ENCODE results near the gene ACAD10. TPM values are rescaled to one million over a fixed set of nuclear protein-coding genes. Genes with fewer than 3 reads are reported as not detected.

The ACAD10 gene
- total RNA-seq, 1 experiment from 2014 or later, result 29.1 TPM

DNA sequence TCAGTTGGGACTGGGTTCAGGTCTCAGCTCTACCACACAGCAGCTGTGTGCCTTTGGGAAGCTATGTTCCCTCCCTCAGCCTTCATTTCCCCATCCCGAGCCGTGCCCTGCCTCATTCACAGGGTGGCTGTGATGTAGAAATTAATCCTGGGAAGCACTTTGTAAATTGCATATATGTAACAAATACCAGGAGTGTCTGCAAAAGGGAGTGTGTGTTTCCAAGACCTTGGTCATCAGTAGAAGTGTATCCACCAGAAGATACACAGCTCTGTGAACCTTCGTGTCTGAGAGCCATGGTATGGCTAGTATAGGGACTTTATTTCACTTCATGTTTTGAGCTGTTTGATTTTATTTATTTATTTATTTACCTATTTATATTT is 107.0 kb downstream of the ACAD10 start:
- Mint-ChIP-seq H3K4me3 (no peak overlapping the region), H3K36me3 (peaks cover 16% of the 10 kb centered on the region), H3K4me1 (no peaks in the 10 kb centered on the region), H3K27me3 (ENCODE audit: low read depth) (no peaks in the 10 kb centered on the region), H3K9me3 (no peaks in the 10 kb centered on the region), H3K27ac (no peak overlapping the region)
- CTCF ChIA-PET, result no interaction called here
- POLR2A ChIA-PET, result no interaction called here
- no peak for DNase-seq (ENCODE audit: low spot score)
- TF ChIP-seq, protein P1, sequence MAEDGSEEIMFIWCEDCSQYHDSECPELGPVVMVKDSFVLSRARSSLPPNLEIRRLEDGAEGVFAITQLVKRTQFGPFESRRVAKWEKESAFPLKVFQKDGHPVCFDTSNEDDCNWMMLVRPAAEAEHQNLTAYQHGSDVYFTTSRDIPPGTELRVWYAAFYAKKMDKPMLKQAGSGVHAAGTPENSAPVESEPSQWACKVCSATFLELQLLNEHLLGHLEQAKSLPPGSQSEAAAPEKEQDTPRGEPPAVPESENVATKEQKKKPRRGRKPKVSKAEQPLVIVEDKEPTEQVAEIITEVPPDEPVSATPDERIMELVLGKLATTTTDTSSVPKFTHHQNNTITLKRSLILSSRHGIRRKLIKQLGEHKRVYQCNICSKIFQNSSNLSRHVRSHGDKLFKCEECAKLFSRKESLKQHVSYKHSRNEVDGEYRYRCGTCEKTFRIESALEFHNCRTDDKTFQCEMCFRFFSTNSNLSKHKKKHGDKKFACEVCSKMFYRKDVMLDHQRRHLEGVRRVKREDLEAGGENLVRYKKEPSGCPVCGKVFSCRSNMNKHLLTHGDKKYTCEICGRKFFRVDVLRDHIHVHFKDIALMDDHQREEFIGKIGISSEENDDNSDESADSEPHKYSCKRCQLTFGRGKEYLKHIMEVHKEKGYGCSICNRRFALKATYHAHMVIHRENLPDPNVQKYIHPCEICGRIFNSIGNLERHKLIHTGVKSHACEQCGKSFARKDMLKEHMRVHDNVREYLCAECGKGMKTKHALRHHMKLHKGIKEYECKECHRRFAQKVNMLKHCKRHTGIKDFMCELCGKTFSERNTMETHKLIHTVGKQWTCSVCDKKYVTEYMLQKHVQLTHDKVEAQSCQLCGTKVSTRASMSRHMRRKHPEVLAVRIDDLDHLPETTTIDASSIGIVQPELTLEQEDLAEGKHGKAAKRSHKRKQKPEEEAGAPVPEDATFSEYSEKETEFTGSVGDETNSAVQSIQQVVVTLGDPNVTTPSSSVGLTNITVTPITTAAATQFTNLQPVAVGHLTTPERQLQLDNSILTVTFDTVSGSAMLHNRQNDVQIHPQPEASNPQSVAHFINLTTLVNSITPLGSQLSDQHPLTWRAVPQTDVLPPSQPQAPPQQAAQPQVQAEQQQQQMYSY (CRISPR knock-in tag; IDR thresholded peaks at IDR 0.05), result no peak
- TF ChIP-seq TEAD1 (CRISPR knock-in tag; IDR thresholded peaks at IDR 0.05), result no peak
- TF ChIP-seq, protein P2, sequence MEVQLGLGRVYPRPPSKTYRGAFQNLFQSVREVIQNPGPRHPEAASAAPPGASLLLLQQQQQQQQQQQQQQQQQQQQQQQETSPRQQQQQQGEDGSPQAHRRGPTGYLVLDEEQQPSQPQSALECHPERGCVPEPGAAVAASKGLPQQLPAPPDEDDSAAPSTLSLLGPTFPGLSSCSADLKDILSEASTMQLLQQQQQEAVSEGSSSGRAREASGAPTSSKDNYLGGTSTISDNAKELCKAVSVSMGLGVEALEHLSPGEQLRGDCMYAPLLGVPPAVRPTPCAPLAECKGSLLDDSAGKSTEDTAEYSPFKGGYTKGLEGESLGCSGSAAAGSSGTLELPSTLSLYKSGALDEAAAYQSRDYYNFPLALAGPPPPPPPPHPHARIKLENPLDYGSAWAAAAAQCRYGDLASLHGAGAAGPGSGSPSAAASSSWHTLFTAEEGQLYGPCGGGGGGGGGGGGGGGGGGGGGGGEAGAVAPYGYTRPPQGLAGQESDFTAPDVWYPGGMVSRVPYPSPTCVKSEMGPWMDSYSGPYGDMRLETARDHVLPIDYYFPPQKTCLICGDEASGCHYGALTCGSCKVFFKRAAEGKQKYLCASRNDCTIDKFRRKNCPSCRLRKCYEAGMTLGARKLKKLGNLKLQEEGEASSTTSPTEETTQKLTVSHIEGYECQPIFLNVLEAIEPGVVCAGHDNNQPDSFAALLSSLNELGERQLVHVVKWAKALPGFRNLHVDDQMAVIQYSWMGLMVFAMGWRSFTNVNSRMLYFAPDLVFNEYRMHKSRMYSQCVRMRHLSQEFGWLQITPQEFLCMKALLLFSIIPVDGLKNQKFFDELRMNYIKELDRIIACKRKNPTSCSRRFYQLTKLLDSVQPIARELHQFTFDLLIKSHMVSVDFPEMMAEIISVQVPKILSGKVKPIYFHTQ (CRISPR knock-in tag; IDR thresholded peaks at IDR 0.05), result no peak
- TF ChIP-seq NR2C2 (CRISPR knock-in tag; IDR thresholded peaks at IDR 0.05), result no peak
- TF ChIP-seq, protein P3, sequence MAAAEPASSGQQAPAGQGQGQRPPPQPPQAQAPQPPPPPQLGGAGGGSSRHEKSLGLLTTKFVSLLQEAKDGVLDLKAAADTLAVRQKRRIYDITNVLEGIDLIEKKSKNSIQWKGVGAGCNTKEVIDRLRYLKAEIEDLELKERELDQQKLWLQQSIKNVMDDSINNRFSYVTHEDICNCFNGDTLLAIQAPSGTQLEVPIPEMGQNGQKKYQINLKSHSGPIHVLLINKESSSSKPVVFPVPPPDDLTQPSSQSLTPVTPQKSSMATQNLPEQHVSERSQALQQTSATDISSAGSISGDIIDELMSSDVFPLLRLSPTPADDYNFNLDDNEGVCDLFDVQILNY (CRISPR knock-in tag; IDR thresholded peaks at IDR 0.05), result no peak
- TF ChIP-seq TP53 (CRISPR knock-in tag; IDR thresholded peaks at IDR 0.05), result no peak
- TF ChIP-seq FOXJ3 (CRISPR knock-in tag; IDR thresholded peaks at IDR 0.05; ENCODE audit: borderline replicate concordance), result no peak
- TF ChIP-seq, protein P4, sequence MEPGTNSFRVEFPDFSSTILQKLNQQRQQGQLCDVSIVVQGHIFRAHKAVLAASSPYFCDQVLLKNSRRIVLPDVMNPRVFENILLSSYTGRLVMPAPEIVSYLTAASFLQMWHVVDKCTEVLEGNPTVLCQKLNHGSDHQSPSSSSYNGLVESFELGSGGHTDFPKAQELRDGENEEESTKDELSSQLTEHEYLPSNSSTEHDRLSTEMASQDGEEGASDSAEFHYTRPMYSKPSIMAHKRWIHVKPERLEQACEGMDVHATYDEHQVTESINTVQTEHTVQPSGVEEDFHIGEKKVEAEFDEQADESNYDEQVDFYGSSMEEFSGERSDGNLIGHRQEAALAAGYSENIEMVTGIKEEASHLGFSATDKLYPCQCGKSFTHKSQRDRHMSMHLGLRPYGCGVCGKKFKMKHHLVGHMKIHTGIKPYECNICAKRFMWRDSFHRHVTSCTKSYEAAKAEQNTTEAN (CRISPR knock-in tag; IDR thresholded peaks at IDR 0.05), result no peak
- no peak for TF ChIP-seq EMX1 (CRISPR knock-in tag; IDR thresholded peaks at IDR 0.05)
- TF ChIP-seq SMAD3 (CRISPR knock-in tag; IDR thresholded peaks at IDR 0.05; ENCODE audit: borderline replicate concordance), result no peak
- TF ChIP-seq, protein P5, sequence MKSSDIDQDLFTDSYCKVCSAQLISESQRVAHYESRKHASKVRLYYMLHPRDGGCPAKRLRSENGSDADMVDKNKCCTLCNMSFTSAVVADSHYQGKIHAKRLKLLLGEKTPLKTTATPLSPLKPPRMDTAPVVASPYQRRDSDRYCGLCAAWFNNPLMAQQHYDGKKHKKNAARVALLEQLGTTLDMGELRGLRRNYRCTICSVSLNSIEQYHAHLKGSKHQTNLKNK (CRISPR knock-in tag; IDR thresholded peaks at IDR 0.05), result no peak
- TF ChIP-seq, protein P6, sequence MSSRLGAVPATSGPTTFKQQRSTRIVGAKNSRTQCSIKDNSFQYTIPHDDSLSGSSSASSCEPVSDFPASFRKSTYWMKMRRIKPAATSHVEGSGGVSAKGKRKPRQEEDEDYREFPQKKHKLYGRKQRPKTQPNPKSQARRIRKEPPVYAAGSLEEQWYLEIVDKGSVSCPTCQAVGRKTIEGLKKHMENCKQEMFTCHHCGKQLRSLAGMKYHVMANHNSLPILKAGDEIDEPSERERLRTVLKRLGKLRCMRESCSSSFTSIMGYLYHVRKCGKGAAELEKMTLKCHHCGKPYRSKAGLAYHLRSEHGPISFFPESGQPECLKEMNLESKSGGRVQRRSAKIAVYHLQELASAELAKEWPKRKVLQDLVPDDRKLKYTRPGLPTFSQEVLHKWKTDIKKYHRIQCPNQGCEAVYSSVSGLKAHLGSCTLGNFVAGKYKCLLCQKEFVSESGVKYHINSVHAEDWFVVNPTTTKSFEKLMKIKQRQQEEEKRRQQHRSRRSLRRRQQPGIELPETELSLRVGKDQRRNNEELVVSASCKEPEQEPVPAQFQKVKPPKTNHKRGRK (CRISPR knock-in tag; IDR thresholded peaks at IDR 0.05; ENCODE audit: borderline replicate concordance), result no peak
- TF ChIP-seq RORB (CRISPR knock-in tag; IDR thresholded peaks at IDR 0.05), result no peak
- no peak for ATAC-seq

DNA sequence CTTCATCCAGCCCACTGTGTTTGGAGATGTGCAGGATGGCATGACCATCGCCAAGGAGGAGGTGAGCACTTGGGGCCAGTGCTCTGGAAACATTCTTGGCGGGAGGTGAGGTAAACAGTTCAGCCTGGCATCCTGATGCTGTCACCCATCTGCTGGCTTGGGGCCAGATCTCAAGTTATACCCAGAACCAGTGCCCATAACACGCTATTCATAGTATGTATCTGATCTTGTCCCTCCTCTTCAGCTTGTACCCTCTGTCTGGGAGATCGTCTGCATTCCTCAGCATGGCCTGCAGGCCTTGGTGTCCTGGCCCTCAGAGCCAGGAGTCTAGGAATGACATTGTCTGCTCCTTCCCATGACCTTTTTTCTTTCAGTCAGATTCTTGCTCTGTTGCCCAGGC is 112.3 kb downstream of the ACAD10 start:
- CTCF ChIA-PET, result no interaction called here
- Mint-ChIP-seq H3K4me3 (no peak overlapping the region), H3K27ac (no peak overlapping the region), H3K9me3 (peaks cover 4% of the 10 kb centered on the region; the same call in 1 of the 2 replicates), H3K36me3 (peaks cover 32% of the 10 kb centered on the region), H3K27me3 (ENCODE audit: low read depth) (no peaks in the 10 kb centered on the region), H3K4me1 (no peaks in the 10 kb centered on the region)
- ATAC-seq (no peak), DNase-seq (ENCODE audit: low spot score) (no peak)
- POLR2A ChIA-PET, result no interaction called here
- TF ChIP-seq GTF2I (CRISPR knock-in tag; conservative IDR thresholded peaks at IDR 0.05), result no peak
- TF ChIP-seq ZBTB21 (CRISPR knock-in tag; IDR thresholded peaks at IDR 0.05; ENCODE audit: borderline replicate concordance), result no peak
- TF ChIP-seq, protein P3 (CRISPR knock-in tag; IDR thresholded peaks at IDR 0.05), result no peak
- no peak for TF ChIP-seq SOX15 (CRISPR knock-in tag; IDR thresholded peaks at IDR 0.05)
- TF ChIP-seq, protein P7, sequence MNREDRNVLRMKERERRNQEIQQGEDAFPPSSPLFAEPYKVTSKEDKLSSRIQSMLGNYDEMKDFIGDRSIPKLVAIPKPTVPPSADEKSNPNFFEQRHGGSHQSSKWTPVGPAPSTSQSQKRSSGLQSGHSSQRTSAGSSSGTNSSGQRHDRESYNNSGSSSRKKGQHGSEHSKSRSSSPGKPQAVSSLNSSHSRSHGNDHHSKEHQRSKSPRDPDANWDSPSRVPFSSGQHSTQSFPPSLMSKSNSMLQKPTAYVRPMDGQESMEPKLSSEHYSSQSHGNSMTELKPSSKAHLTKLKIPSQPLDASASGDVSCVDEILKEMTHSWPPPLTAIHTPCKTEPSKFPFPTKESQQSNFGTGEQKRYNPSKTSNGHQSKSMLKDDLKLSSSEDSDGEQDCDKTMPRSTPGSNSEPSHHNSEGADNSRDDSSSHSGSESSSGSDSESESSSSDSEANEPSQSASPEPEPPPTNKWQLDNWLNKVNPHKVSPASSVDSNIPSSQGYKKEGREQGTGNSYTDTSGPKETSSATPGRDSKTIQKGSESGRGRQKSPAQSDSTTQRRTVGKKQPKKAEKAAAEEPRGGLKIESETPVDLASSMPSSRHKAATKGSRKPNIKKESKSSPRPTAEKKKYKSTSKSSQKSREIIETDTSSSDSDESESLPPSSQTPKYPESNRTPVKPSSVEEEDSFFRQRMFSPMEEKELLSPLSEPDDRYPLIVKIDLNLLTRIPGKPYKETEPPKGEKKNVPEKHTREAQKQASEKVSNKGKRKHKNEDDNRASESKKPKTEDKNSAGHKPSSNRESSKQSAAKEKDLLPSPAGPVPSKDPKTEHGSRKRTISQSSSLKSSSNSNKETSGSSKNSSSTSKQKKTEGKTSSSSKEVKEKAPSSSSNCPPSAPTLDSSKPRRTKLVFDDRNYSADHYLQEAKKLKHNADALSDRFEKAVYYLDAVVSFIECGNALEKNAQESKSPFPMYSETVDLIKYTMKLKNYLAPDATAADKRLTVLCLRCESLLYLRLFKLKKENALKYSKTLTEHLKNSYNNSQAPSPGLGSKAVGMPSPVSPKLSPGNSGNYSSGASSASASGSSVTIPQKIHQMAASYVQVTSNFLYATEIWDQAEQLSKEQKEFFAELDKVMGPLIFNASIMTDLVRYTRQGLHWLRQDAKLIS (CRISPR knock-in tag; IDR thresholded peaks at IDR 0.05; ENCODE audit: borderline replicate concordance), result no peak
